Measurements from ENCODE around the gene POC5. TPM values are rescaled to one million over a fixed set of nuclear protein-coding genes. Genes with fewer than 3 reads are reported as not detected.

The POC5 gene
- total and polyA plus RNA-seq, 2 of the 13 experiments (the other 11 are each of a cell fraction or from before 2014, with no cell fraction given): 6.9 to 9.3 TPM

DNA sequence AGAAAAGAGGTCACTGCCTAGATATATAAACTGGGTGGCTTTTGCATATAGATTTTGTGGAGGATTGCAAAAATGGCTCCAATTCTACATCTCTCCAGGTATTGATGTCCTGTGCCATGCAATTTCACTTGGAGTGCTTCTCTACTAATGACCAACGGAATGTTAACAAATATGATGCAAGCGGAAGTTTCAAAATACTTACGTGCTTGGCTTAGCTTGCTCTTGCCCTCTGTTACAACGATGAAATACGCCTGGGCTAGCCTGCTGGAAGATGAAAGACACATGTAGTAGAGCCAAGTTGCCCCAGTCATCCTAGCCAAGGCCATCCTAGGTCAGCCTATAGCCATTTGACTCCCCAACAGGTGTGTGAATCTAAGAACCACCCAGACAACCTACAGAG is 3.6 kb upstream of the POC5 start (continued):
- TF ChIP-seq, protein P1, sequence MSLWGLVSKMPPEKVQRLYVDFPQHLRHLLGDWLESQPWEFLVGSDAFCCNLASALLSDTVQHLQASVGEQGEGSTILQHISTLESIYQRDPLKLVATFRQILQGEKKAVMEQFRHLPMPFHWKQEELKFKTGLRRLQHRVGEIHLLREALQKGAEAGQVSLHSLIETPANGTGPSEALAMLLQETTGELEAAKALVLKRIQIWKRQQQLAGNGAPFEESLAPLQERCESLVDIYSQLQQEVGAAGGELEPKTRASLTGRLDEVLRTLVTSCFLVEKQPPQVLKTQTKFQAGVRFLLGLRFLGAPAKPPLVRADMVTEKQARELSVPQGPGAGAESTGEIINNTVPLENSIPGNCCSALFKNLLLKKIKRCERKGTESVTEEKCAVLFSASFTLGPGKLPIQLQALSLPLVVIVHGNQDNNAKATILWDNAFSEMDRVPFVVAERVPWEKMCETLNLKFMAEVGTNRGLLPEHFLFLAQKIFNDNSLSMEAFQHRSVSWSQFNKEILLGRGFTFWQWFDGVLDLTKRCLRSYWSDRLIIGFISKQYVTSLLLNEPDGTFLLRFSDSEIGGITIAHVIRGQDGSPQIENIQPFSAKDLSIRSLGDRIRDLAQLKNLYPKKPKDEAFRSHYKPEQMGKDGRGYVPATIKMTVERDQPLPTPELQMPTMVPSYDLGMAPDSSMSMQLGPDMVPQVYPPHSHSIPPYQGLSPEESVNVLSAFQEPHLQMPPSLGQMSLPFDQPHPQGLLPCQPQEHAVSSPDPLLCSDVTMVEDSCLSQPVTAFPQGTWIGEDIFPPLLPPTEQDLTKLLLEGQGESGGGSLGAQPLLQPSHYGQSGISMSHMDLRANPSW (CRISPR knock-in tag; IDR thresholded peaks at IDR 0.05; ENCODE audit: borderline replicate concordance): no peak
- TF ChIP-seq RARA (CRISPR knock-in tag; IDR thresholded peaks at IDR 0.05) (peak; percentile 73), SP4 (CRISPR knock-in tag; IDR thresholded peaks at IDR 0.05) (no peak), TP53 (CRISPR knock-in tag; conservative IDR thresholded peaks at IDR 0.05) (no peak), TCF7 (IDR thresholded peaks at IDR 0.05; ENCODE audit: low read depth) (peak; percentile 37), ZNF256 (CRISPR knock-in tag; conservative IDR thresholded peaks at IDR 0.05) (no peak), CEBPG (CRISPR knock-in tag; IDR thresholded peaks at IDR 0.05) (peak; percentile 95), ZNF569 (CRISPR knock-in tag; IDR thresholded peaks at IDR 0.05; ENCODE audit: borderline replicate concordance) (no peak), NPAS2 (CRISPR knock-in tag; IDR thresholded peaks at IDR 0.05; ENCODE audit: borderline replicate concordance) (no peak), REPIN1 (CRISPR knock-in tag; IDR thresholded peaks at IDR 0.05; ENCODE audit: borderline replicate concordance, low read depth) (0 out of 2 replicates have a peak, but pooled peaks have one; percentile 19), RXRB (CRISPR knock-in tag; IDR thresholded peaks at IDR 0.05; ENCODE audit: borderline replicate concordance) (peak; percentile 78), NR2C2 (CRISPR knock-in tag; IDR thresholded peaks at IDR 0.05; ENCODE audit: borderline replicate concordance) (0 out of 2 replicates have a peak, but pooled peaks have one; percentile 16)
- TF ChIP-seq, protein P2, sequence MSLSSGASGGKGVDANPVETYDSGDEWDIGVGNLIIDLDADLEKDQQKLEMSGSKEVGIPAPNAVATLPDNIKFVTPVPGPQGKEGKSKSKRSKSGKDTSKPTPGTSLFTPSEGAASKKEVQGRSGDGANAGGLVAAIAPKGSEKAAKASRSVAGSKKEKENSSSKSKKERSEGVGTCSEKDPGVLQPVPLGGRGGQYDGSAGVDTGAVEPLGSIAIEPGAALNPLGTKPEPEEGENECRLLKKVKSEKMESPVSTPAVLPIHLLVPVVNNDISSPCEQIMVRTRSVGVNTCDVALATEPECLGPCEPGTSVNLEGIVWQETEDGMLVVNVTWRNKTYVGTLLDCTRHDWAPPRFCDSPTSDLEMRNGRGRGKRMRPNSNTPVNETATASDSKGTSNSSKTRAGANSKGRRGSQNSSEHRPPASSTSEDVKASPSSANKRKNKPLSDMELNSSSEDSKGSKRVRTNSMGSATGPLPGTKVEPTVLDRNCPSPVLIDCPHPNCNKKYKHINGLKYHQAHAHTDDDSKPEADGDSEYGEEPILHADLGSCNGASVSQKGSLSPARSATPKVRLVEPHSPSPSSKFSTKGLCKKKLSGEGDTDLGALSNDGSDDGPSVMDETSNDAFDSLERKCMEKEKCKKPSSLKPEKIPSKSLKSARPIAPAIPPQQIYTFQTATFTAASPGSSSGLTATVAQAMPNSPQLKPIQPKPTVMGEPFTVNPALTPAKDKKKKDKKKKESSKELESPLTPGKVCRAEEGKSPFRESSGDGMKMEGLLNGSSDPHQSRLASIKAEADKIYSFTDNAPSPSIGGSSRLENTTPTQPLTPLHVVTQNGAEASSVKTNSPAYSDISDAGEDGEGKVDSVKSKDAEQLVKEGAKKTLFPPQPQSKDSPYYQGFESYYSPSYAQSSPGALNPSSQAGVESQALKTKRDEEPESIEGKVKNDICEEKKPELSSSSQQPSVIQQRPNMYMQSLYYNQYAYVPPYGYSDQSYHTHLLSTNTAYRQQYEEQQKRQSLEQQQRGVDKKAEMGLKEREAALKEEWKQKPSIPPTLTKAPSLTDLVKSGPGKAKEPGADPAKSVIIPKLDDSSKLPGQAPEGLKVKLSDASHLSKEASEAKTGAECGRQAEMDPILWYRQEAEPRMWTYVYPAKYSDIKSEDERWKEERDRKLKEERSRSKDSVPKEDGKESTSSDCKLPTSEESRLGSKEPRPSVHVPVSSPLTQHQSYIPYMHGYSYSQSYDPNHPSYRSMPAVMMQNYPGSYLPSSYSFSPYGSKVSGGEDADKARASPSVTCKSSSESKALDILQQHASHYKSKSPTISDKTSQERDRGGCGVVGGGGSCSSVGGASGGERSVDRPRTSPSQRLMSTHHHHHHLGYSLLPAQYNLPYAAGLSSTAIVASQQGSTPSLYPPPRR (CRISPR knock-in tag; IDR thresholded peaks at IDR 0.05; ENCODE audit: borderline replicate concordance): no peak
- TF ChIP-seq, protein P3, sequence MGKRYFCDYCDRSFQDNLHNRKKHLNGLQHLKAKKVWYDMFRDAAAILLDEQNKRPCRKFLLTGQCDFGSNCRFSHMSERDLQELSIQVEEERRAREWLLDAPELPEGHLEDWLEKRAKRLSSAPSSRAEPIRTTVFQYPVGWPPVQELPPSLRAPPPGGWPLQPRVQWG (CRISPR knock-in tag; IDR thresholded peaks at IDR 0.05; ENCODE audit: borderline replicate concordance, low read depth): no peak
- TF ChIP-seq, protein P4, sequence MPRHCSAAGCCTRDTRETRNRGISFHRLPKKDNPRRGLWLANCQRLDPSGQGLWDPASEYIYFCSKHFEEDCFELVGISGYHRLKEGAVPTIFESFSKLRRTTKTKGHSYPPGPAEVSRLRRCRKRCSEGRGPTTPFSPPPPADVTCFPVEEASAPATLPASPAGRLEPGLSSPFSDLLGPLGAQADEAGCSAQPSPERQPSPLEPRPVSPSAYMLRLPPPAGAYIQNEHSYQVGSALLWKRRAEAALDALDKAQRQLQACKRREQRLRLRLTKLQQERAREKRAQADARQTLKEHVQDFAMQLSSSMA (CRISPR knock-in tag; IDR thresholded peaks at IDR 0.05): no peak
- TF ChIP-seq, protein P5, sequence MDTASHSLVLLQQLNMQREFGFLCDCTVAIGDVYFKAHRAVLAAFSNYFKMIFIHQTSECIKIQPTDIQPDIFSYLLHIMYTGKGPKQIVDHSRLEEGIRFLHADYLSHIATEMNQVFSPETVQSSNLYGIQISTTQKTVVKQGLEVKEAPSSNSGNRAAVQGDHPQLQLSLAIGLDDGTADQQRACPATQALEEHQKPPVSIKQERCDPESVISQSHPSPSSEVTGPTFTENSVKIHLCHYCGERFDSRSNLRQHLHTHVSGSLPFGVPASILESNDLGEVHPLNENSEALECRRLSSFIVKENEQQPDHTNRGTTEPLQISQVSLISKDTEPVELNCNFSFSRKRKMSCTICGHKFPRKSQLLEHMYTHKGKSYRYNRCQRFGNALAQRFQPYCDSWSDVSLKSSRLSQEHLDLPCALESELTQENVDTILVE (CRISPR knock-in tag; IDR thresholded peaks at IDR 0.05): peak; percentile 77; the same call in 1 of the 2 replicates
- TF ChIP-seq, protein P6, sequence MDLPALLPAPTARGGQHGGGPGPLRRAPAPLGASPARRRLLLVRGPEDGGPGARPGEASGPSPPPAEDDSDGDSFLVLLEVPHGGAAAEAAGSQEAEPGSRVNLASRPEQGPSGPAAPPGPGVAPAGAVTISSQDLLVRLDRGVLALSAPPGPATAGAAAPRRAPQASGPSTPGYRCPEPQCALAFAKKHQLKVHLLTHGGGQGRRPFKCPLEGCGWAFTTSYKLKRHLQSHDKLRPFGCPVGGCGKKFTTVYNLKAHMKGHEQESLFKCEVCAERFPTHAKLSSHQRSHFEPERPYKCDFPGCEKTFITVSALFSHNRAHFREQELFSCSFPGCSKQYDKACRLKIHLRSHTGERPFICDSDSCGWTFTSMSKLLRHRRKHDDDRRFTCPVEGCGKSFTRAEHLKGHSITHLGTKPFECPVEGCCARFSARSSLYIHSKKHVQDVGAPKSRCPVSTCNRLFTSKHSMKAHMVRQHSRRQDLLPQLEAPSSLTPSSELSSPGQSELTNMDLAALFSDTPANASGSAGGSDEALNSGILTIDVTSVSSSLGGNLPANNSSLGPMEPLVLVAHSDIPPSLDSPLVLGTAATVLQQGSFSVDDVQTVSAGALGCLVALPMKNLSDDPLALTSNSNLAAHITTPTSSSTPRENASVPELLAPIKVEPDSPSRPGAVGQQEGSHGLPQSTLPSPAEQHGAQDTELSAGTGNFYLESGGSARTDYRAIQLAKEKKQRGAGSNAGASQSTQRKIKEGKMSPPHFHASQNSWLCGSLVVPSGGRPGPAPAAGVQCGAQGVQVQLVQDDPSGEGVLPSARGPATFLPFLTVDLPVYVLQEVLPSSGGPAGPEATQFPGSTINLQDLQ (CRISPR knock-in tag; IDR thresholded peaks at IDR 0.05): no peak
